HG02571 (cell line): ENCODE data around the gene PLK1.

Source experiments
- ATAC-seq: cut with Tn5 transposase; IDR thresholded peaks from one replicate; pipeline ENCODE4 v1.9.1; 2021; ENCODE audit warnings: mild to moderate bottlenecking, moderate library complexity; ENCODE audit not compliant: unreplicated experiment

Gene PLK1

DNA sequence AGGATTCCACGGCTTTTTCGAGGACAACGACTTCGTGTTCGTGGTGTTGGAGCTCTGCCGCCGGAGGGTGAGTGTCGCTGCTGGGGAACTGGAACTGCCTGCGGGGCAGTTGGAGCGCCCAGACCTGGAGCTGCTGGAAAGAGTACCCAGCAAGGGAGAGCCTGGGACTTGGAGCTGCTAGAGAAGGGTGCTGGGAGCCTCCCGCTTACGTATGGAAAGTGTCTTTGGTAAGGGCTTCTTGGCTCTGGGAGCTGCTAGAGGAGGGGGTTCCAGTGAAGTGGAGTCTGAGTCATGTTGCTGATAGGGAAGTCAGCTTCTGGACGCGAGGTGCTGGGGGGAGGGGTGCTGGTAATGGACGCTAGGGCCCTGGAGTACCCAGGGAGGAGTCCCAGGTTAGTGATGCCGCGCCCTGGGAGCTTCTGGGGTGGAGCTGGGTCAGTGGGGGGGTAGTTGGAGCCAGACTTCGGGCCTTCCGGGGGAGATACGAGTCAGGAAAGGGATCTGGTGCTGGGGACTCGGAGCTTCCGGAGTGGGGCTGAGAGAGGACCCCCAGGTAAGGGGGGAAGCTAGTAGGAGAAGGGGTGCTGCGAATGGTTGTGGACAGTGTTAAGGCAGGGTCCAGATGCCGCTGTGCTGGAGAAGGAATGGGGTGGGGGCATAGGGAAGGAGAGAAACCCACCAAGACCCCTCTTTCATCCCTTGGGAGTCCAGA is 741 bp downstream of the PLK1 start:
- no peak for ATAC-seq

DNA sequence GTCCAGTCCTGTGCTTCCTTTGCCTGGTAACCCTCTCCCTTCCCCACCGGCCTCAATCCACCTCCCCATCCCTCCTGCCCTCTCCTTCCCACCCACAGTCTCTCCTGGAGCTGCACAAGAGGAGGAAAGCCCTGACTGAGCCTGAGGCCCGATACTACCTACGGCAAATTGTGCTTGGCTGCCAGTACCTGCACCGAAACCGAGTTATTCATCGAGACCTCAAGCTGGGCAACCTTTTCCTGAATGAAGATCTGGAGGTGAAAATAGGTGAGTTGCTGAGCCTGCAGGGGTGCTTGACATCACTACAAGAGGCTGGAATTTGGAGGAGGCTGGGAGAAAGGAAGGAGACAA is 1.3 kb downstream of the PLK1 start:
- ATAC-seq = no peak

- ATAC-seq = no peak
Measured at GRCh38 chr16:23682181-23682580, 3.5 kb downstream of the PLK1 start.

DNA sequence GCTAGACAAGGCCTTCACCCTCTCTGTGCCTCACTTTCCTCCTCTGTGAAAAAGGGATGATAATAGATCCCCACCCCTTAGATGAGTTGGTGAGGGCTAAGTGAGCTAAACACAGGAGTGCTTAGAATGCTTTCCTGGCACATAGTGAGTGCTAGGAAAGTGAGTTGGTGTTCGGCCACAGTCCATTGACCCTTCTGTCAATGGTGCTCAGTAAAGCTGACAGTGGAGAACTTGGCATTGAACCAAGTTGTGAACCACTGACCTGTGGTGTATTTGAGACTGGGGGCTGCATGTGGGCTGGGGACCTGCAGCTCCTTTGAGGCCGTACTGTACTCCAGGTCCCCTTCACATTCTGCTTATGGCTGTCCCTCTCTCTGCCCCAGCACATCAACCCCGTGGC is 4.8 kb downstream of the PLK1 start:
- ATAC-seq = no peak

DNA sequence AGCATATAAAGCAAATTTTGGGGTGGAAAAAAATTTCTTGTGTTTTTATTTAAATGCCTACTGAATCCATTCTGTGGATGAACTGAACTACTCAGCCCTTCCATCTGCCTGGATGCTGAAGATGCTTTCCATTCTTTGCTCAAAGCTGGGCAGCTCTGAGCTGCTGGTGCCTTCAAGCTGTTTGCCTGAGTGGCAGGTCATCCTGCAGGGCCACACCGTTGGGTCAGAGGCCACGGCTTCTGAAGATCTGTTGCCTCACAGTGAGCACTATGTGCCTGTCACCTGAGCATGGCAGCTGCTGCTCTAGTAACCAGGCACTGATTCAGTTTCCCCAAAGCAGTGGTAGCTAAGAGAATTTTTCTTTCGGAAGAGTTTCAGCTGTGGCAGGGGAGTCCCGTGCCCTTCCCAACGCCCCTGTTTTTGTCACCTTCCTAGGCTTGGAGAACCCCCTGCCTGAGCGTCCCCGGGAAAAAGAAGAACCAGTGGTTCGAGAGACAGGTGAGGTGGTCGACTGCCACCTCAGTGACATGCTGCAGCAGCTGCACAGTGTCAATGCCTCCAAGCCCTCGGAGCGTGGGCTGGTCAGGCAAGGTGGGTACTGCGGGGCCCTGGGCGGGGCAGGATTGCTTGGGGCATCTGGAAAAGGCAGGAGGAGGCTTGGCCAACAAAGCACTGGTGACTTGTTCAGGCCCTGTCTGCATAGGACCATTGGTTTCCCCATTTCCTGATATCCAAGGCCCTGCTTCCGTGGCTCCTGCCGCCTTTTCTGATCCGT is 8.5 kb downstream of the PLK1 start:
- no peak for ATAC-seq

GRCh38 chr16:23689442-23690187 is 10.9 kb downstream of the PLK1 start:
- ATAC-seq = no peak

DNA sequence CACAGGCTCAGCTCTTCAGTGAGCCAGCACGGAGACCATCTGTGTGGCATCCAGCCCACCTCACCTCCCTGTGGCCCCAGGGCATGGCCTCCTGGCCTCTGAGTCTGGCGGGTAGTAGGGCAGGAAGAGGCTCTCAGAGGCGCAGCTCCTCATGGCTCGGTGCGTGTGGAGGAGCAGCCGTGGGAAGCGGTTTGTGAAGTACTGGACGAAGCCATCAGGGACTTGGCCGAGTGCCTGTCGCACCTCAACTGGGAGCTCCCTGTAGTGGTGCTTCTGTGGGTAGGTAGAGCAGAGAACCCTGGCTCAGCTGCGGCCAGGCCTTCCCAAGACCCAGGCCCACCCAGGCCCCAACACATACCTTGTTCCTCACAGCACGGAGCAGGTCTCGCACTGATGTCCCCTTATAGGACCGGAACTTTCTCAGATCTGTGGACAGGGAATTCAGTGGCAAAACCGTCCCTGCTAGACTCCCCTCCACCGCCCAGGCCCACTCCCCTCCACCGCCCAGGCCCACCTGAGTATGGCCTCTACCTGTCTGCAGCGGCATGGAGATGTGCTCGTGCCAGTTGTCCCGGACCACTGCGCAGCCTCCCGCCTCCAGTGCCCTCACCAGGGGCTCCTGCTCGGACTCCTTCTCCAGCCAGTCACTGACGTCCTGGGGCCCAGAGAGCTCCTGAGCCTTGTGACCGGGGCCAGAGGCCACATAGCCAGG is 12.2 kb downstream of the PLK1 start:
- no peak for ATAC-seq

- no peak for ATAC-seq
Measured at GRCh38 chr16:23691483-23692189, 12.9 kb downstream of the PLK1 start.

GRCh38 chr16:23692190-23692837 is 13.6 kb downstream of the PLK1 start:
- ATAC-seq = no peak

GRCh38 chr16:23694265-23694643 is 15.6 kb downstream of the PLK1 start:
- ATAC-seq = no peak

- ATAC-seq = no peak
Measured at GRCh38 chr16:23694644-23695373, 16.1 kb downstream of the PLK1 start.

DNA sequence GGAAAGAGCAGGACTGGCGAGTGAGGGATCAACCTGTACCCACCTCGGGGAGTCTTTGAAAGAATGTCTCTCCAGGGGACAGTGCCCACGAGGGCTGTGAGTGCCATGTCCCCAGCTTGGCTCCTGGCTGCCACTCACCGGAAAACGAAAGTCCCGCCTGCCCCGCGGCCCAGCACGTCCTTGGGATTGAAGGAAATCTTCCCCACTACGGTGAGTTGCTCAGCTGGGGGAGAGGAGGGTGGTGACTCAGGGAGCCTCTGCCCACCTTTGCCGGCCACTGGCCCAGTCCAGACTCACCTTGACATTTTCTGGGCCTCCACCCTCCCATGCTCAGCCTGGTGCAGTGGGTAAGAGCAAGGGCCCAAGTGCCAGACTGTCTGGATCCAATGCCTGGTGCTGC is 17.1 kb downstream of the PLK1 start:
- ATAC-seq = no peak

DNA sequence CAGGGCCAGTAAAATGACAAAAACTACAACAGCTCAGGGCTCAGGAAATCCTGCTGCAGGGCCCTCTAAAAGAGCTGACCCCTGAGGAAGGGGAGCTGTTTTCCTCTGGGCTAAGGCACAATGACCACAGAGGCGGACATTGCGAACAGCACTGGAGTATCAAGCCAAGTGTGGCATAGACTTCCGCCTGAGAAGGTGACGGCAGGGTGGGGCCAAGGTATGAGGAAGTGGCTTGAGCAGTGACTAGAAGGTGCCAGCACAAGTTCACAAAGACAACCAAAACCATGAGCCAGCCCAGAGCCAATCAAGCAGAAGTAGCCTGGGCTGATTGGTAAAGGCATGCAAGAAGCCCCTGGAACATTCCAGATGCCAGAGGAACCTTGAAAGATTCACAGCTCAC is 20.4 kb downstream of the PLK1 start:
- no peak for ATAC-seq

DNA sequence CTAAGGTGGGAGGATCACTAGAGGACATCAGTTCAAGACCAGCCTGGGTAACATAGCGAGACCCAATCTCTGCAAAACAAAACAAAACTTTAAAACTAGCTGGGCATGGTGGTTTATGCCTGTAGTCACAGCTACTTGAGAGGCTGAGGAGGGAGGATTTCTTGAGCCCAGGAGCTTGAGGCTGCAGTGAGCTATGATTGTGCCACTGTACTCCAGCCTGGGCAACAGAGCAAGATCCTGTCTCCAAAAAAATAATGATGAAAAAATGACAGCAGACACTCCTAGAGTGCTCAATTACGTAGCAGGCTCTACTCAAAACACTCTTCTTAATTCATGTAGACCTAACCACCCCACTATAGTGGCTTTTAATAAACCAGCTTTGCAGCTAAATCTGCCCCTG is 21.4 kb downstream of the PLK1 start:
- no peak for ATAC-seq

GRCh38 chr16:23700509-23700908 is 21.8 kb downstream of the PLK1 start:
- no peak for ATAC-seq

GRCh38 chr16:23701045-23701444 is 22.4 kb downstream of the PLK1 start:
- no peak for ATAC-seq

DNA sequence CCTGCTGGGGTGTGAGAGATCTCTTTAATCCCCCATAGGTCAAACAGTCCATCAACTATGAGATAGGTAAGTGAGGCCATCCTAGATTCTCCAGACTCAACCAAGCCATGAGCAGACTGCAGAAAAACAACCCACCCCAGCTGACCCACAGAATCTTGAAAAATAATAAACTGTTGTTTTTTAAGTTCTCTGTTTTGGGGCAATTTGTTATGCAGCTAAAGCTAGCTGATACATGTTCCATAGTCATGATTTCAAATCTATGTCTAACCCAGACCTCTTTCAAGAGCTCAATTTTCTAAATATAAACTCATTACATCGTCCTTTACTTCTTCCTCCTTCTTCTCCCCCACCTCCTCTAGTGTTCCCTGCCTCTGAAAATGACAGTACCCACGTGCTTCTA is 24.3 kb downstream of the PLK1 start:
- no peak for ATAC-seq

- ATAC-seq = no peak
Measured at GRCh38 chr16:23704772-23705516, 26.3 kb downstream of the PLK1 start.

GRCh38 chr16:23705517-23705902 is 26.8 kb downstream of the PLK1 start:
- no peak for ATAC-seq
